Subcutaneous abdominal adipose tissue (tissue), 5 donors: ENCODE data around the gene TNPO1.
A peak's percentile ranks its signal among the peaks of the same experiment; 100 is the strongest.

Source experiments
- H3K27ac ChIP-seq: one replicate; pipeline ENCODE4 v1.7.0; 2013; ENCODE audit warnings: low read depth, mild to moderate bottlenecking, inconsistent platforms, low read length, moderate library complexity
- H3K27me3 ChIP-seq, 5 donors: one replicate each; pipeline ENCODE4 v1.7.0; 2013; ENCODE audit warnings: low read length in 5 of 5, inconsistent platforms in 1 of 5; ENCODE audit not compliant: control insufficient read depth in 5 of 5, insufficient read depth in 4 of 5
- H3K36me3 ChIP-seq, 5 donors: one replicate each; pipeline ENCODE4 v1.7.0; 2013; ENCODE audit warnings: low read length in 5 of 5; ENCODE audit not compliant: control insufficient read depth in 5 of 5, insufficient read depth in 5 of 5
- H3K4me1 ChIP-seq, 5 donors: one replicate each; pipeline ENCODE4 v1.7.0; 2013; ENCODE audit warnings: low read length in 5 of 5, mild to moderate bottlenecking in 3 of 5, moderate library complexity in 1 of 5; ENCODE audit not compliant: control insufficient read depth in 5 of 5, insufficient read depth in 5 of 5
- H3K4me3 ChIP-seq, 5 donors: one replicate each; pipeline ENCODE4 v1.7.0; 2013; ENCODE audit warnings: low read length in 5 of 5, low read depth in 1 of 5
- H3K9ac ChIP-seq, 5 donors: one replicate each; pipeline ENCODE4 v1.7.0; 2013; ENCODE audit warnings: low read length in 5 of 5, mild to moderate bottlenecking in 4 of 5, moderate library complexity in 3 of 5
- H3K9me3 ChIP-seq, 5 donors: one replicate each; pipeline ENCODE4 v1.7.0; 2013; ENCODE audit warnings: low read length in 5 of 5; ENCODE audit not compliant: control insufficient read depth in 5 of 5
- donor health status: healthy.
- donor health status: healthy.
- donor health status: healthy.
- donor health status: healthy.
- donor health status: healthy.

Gene TNPO1

GRCh38 chr5:72938206-72938605, 121.7 kb downstream of the TNPO1 start:
- Histone ChIP-seq H3K27me3 (no peaks in the 10 kb centered on the region), H3K27ac (peak overlapping the region; percentile 49), H3K9ac (no peak overlapping the region)

GRCh38 chr5:72940082-72940481, 123.6 kb downstream of the TNPO1 start:
- no peaks in the 10 kb centered on the region for H3K9me3 ChIP-seq
- H3K27me3 ChIP-seq: no peaks in the 10 kb centered on the region
- H3K36me3 ChIP-seq: no peaks in the 10 kb centered on the region
- no peak overlapping the region for H3K4me3 ChIP-seq
- peaks cover 0 to 15% (median 4%) of the 10 kb centered on the region in 5 donors for H3K4me1 ChIP-seq
- no peak overlapping the region for H3K9ac ChIP-seq
- H3K27ac ChIP-seq: no peak overlapping the region

More at GRCh38 chr5:72938206-72938605, 121.7 kb downstream of the TNPO1 start:
- Histone ChIP-seq H3K36me3 (no peaks in the 10 kb centered on the region), H3K4me1 (peaks cover 0 to 15% (median 4%) of the 10 kb centered on the region in 5 donors), H3K9me3 (no peaks in the 10 kb centered on the region), H3K4me3 (no peak overlapping the region)

GRCh38 chr5:72943307-72943706, 126.8 kb downstream of the TNPO1 start:
- H3K27me3 ChIP-seq: no peaks in the 10 kb centered on the region
- no peak overlapping the region for H3K27ac ChIP-seq
- peaks cover 0 to 6% (median 4%) of the 10 kb centered on the region in 5 donors for H3K4me1 ChIP-seq
- H3K9me3 ChIP-seq: no peaks in the 10 kb centered on the region
- no peak overlapping the region for H3K9ac ChIP-seq
- no peaks in the 10 kb centered on the region for H3K36me3 ChIP-seq
- no peak overlapping the region for H3K4me3 ChIP-seq

GRCh38 chr5:72947498-72947897, 131.0 kb downstream of the TNPO1 start:
- Histone ChIP-seq H3K9ac (no peak overlapping the region), H3K27ac (no peak overlapping the region), H3K9me3 (no peaks in the 10 kb centered on the region), H3K27me3 (no peaks in the 10 kb centered on the region), H3K4me1 (peaks cover 0 to 5% (median 0%) of the 10 kb centered on the region in 5 donors), H3K36me3 (no peaks in the 10 kb centered on the region), H3K4me3 (no peak overlapping the region)

GRCh38 chr5:72949481-72949880, 133.0 kb downstream of the TNPO1 start:
- no peak overlapping the region for H3K27ac ChIP-seq
- H3K9me3 ChIP-seq: no peaks in the 10 kb centered on the region

GRCh38 chr5:72951671-72952468, 135.4 kb downstream of the TNPO1 start:
- H3K27me3 ChIP-seq: no peaks in the 10 kb centered on the region
- no peak overlapping the region for H3K4me3 ChIP-seq
- peak overlapping the region in 1 of 5 donors; percentile 30 for H3K9ac ChIP-seq
- H3K27ac ChIP-seq: no peak overlapping the region
- no peaks in the 10 kb centered on the region for H3K36me3 ChIP-seq
- peaks cover 0 to 19% (median 17%) of the 10 kb centered on the region in 5 donors for H3K4me1 ChIP-seq
- H3K9me3 ChIP-seq: no peaks in the 10 kb centered on the region

More at GRCh38 chr5:72949481-72949880, 133.0 kb downstream of the TNPO1 start:
- H3K9ac ChIP-seq: no peak overlapping the region
- H3K36me3 ChIP-seq: no peaks in the 10 kb centered on the region
- H3K4me1 ChIP-seq: peaks cover 0 to 8% (median under 1%) of the 10 kb centered on the region in 5 donors
- H3K4me3 ChIP-seq: no peak overlapping the region
- no peaks in the 10 kb centered on the region for H3K27me3 ChIP-seq

- Histone ChIP-seq H3K4me1 (peaks cover 3 to 35% (median 30%) of the 10 kb centered on the region in 5 donors), H3K9me3 (no peaks in the 10 kb centered on the region), H3K27ac (peak overlapping the region; percentile 99), H3K27me3 (no peaks in the 10 kb centered on the region), H3K4me3 (peak overlapping the region in 1 of 5 donors; percentile 85), H3K9ac (peak overlapping the region in 1 of 5 donors; percentile 82), H3K36me3 (no peaks in the 10 kb centered on the region)
Measured at GRCh38 chr5:72954389-72954788, 137.9 kb downstream of the TNPO1 start.

GRCh38 chr5:72955143-72955767, 138.8 kb downstream of the TNPO1 start:
- Histone ChIP-seq H3K27ac (peak overlapping the region; percentile 99), H3K9ac (peak overlapping the region; percentile 56 to 94 (median 90)), H3K27me3 (no peaks in the 10 kb centered on the region), H3K4me3 (peak overlapping the region; percentile 65 to 92 (median 85)), H3K9me3 (no peaks in the 10 kb centered on the region), H3K36me3 (no peaks in the 10 kb centered on the region), H3K4me1 (peaks cover 3 to 35% (median 30%) of the 10 kb centered on the region in 5 donors)

- H3K4me1 ChIP-seq: peaks cover 3 to 35% (median 30%) of the 10 kb centered on the region in 5 donors
- peak within 1 kb of the TSS; percentile 74 to 94 (median 90) for H3K9ac ChIP-seq
- H3K4me3 ChIP-seq: peak within 1 kb of the TSS; percentile 81 to 92 (median 86)
- H3K36me3 ChIP-seq: no peaks in the 10 kb centered on the region
- H3K27me3 ChIP-seq: no peaks in the 10 kb centered on the region
- no peaks in the 10 kb centered on the region for H3K9me3 ChIP-seq
- H3K27ac ChIP-seq: peak within 1 kb of the TSS; percentile 99
Measured at GRCh38 chr5:72955768-72956323, 139.4 kb downstream of the TNPO1 start, which contains the start of gene FCHO2. FCHO2 (plus strand) TSS chr5:72956041; CDS start chr5:72956097, 56 bp downstream.
